Fibroblast of peridontal ligament (primary cell): ENCODE data around the gene RCBTB1.

Experiments used
- DNase-seq: peaks from one replicate; pipeline ENCODE4 v3.0.0-alpha.2; 2010; ENCODE audit errors: extremely low read depth

The RCBTB1 gene

DNA sequence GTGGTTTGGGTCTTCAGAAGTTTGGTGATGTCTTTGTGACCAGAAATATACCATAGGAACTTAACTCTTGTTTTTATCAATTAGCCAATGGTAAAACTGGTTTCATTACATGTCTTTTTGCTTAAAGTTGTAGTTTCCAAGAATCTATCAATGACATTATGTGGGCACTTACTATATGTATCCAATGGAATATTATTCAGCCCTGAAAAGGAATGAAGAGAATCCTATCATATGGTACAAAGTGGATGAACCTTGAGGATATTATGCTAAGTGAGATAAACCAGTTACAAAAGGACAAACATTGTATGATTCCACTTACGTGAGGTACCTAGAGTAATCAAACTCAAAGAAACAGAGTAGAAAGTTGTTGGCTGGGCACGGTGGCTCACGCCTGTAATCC lies 26.4 kb downstream of the RCBTB1 start:
- no peak for DNase-seq

DNA sequence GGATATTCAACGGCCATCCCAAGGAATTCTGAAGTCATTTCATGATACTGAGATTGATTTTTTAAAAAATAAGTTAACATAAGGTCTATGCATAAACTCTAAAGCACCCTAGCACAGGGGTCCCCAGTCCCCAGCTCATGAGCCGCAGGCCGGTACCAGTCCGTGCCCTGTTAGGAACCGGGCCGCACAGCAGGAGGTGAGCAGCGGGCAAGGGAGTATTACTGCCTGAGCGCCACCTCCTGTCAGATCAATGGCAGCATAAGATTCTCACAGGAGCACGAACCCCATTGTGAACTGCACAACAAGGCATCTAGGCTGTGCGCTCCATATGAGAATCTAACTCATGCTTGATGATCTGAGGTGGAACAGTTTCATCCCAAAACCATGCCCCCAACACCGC lies 31.0 kb downstream of the RCBTB1 start:
- no peak for DNase-seq

- no peak for DNase-seq
Measured at GRCh38 chr13:49553888-49554287, 31.5 kb downstream of the RCBTB1 start.

- no peak for DNase-seq
Measured at GRCh38 chr13:49550942-49551644, 34.3 kb downstream of the RCBTB1 start.

- no peak for DNase-seq
Measured at GRCh38 chr13:49549289-49549688, 36.1 kb downstream of the RCBTB1 start.

DNA sequence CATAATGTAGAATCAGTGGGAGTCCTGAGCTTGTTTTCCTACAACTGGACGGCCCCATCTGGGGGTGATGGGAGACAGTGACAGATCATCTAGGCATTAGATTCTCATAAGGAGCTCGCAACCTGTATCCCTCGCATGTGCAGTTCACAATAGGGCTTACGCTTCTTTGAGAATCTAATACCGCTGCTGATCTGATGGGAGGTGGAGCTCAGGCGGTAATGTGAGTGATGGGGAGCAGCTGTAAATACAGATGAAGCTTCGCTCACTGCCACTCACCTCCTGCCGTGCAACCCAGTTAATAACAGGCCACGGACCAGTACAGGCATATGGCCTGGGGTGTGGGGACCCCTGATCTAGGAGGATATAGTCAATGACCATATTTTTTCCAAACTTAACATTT lies 38.8 kb downstream of the RCBTB1 start:
- DNase-seq: no peak

DNA sequence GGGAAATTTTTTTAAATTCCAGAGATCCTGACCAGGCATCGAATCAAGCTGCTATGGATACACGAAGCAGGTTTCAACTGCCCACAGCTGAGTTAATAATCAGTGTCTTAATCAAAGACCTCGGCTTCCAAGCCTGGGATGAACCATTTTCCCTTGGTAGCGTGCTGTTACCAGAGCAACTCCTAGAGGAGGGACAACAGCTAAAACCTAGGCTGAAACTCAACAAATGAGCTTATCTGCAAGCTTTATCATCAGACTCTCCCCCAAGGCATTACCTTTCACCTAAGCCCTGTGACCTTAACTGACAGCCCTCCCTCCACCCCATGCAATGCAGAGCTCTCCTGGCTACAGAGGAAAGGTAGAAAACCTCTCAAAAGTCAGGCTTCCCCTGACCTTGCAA lies 39.7 kb downstream of the RCBTB1 start:
- no peak for DNase-seq

GRCh38 chr13:49543656-49544055 lies 41.7 kb downstream of the RCBTB1 start:
- no peak for DNase-seq

DNA sequence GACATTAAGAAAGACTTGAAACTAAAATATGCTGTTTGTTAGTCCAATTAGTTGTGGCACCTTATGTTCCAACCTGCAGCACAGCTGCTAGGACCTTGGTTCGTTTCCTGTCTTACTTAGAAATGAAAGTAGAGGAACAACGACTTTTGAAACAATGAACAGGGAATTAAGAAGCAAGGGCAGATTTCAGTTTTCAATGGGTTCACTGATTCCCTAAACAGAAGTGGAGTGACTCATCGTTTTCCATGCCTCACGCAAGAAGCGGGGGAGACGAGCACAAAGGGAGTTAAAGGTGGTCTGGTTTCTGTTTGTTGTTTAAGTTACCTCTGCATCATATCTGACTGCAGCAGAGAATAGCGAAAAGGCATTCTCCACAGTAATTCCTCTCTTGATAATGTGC lies 44.8 kb downstream of the RCBTB1 start:
- peak; percentile 12 for DNase-seq

DNA sequence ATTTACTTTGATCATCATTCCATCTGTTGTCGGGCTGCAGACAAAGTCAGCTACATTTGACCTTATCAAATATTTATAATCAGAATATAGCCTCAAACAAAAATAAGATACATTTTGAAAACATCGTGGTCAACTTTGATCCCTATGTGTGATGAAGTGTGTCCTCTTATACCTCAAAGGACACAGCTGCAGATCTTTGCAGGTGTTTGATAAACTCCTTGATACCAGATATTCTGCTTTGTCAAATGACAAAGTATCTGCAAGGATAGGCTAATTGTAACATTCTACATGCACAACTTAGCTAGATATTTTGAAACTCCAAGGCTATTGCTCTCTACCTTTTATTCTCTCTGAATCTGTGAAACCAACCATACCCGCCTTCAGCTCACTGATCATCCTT lies 45.6 kb downstream of the RCBTB1 start:
- no peak for DNase-seq

GRCh38 chr13:49539313-49539712 lies 46.0 kb downstream of the RCBTB1 start:
- DNase-seq: no peak

GRCh38 chr13:49538404-49538803 lies 47.0 kb downstream of the RCBTB1 start:
- DNase-seq: no peak

GRCh38 chr13:49536144-49536873 lies 49.0 kb downstream of the RCBTB1 start:
- DNase-seq: no peak

DNA sequence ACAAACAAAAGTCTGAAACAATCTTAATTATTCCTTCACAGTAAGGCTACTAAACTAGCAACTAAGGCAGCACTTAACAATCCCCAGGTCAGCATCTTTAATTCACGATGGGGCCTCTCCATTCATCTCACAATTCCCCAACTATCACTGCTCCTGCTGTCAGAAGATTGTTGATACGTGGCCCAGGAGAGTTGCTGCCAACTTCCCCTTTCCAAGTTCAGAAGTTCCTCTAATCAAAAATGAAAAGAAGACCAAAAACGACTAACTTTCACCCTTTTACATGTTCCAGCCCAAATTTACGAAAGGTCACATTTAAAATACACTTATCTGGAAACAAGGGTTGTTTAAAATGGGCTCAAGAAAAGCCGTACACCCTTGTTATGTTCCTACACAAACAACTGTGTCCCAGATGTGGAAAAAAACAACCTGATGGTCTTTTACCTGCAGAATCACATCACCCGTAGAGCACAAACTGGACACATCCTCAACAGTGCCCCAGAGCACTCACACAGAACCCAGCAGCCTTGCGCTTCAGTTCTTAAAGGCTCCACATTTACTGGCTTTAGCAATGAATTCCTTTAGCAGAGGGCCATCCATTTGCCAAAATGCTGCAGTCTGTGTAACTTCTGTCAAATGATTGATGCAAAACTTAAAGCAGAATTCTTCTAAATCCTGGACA lies 51.6 kb downstream of the RCBTB1 start:
- no peak for DNase-seq

DNA sequence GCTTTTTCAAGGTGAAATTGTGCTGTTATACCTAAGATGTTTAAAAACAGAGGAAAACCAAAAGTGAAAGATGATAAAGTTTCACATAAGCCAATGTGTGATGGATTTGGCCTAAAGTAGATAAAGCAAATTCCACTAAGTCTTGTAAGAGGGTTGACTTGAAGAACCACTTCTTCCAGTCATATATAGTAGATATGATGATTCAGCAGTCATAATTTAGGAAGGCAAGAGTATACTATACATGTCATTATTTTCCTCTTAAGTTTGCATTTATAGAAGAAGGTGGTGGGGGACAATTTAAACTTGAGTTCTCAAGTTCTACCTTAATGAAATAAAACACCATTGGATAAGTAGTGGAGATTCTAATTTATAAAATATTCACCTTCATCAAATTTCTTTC lies 52.3 kb downstream of the RCBTB1 start:
- DNase-seq: no peak

DNA sequence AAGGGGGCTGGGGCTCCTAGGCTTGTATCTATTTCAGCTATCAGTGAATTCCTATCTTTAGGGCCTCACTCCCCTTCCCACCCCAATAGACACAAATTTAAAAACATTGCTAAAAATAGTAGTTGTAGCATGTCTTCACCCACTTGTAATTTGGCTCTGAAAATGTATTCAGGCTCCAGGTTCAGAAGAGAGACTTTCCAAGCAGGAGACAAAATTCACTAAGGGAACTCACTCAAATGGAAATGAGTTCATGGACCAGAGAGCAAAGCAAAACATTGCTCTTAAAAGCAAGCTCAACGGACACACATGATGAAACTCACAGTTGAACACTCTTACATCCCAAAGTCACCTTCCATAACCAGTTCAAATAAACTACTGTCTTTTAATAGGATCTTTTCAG lies 52.8 kb downstream of the RCBTB1 start:
- DNase-seq: no peak

- no peak for DNase-seq
Measured at GRCh38 chr13:49530457-49530856, 54.9 kb downstream of the RCBTB1 start.

DNA sequence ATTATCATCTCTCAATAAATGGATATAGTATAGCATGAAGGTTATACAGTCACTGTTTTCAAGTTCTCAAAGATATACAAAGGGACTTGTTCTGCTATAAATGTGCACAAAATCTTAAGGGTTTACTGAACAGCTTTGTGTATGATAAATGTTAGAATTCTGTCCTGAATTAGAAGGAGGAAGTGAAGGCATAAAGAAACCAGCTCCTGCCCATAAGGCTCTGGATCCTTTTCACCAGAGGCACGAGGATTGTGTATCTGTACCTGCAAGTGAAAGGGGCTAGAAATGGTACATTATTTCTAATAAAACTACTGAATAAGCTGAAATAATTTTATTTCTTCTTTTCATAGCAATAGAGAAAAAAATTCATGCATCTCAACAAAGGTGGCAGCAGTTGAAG lies 57.2 kb downstream of the RCBTB1 start:
- DNase-seq: no peak

GRCh38 chr13:49527123-49527522 lies 58.2 kb downstream of the RCBTB1 start:
- DNase-seq: peak; percentile 8

DNA sequence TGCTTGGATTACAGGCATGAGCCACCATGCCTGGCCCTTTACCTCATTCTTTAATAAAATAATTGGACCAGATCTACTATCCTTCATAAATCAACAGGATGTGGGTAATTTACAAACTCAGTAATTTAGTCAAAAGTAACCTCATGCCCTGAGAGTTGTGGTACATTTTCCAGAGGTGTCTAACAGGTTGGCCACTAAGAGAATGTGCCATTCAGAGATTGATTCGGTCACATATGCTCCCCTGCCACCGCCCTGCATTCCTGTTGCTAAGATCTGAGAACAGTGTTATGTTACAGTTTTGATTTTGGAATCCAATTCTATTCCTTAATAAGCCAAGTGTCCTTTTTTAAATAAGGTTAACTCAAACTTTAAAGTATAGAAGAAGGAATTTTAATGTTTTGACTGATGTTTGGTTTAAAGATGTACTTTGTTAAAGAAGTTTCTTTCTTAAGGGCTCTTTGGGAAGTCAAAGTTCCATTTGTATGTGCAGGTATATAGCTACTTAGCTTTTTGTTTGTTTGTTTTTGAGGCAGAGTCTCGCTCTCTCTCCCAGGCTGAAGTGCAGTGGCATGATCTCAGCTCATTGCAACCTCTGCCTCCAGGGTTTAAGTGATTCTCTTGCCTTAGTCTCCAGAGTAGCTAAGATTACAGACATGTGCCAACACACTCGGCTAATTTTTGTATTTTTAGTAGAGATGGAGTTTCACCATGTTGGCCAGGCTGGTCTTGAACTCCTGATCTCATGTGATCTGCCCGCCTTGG lies 60.4 kb downstream of the RCBTB1 start:
- DNase-seq: no peak

DNA sequence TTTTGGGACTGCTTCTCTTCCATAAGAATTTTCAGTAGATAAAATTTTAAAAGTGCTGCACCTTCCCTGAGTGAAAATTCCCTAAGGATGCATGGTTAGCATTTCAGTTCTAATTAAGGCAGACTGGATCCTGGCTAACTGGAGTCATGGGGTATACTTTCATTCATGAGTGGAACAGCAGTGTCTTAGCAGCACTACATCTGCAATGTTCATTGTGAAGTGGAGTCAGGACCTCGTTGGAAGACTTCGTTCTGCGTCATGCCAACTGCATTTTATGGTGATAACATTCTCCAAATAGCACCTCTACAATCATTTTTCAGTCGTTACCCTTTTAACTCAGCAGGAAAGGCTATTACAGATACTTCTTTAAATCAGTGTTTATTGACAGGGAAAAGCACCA lies 64.1 kb downstream of the RCBTB1 start:
- no peak for DNase-seq

GRCh38 chr13:49517461-49517860 lies 67.9 kb downstream of the RCBTB1 start:
- DNase-seq: peak; percentile 31
